HepG2 (cell line): ENCODE results near the gene JMJD6. TPM values are rescaled to one million over a fixed set of nuclear protein-coding genes. Genes with fewer than 3 reads are reported as not detected.
A peak's percentile ranks its signal among the peaks of the same experiment; 100 is the strongest.

Experiments
- ATAC-seq: fragments of 200-7000 bp; cut with Tn5 transposase; 3 replicates; pipeline ENCODE4 v1.9.1; 2020; ENCODE audit warnings: mild to moderate bottlenecking, moderate library complexity
- BruUV-seq: library from RNA; stranded (reverse); fragments of 400-500 nt; replicated peaks from 2 replicates; lab custom pipeline; 2021; lab: Mats Ljungman, UMichigan
- CTCF ChIA-PET: fragments of 300-600 bp; formaldehyde crosslinking; extraction: SDS; loops from one replicate; lab custom pipeline; 2021; ENCODE audit warnings: low total read pairs, inconsistent platforms, low intra/inter-chr PET ratio; lab: Yijun Ruan, JAX
- POLR2A ChIA-PET: fragments of 350-600 bp; sonication (Branson Sonifier 250); formaldehyde crosslinking; loops from one replicate; lab custom pipeline; 2020; ENCODE audit warnings: antibody characterized with exemption, inconsistent platforms; lab: Yijun Ruan, JAX
- DNase-seq: peaks from one replicate; pipeline ENCODE4 v3.0.0-alpha.2; 2015; ENCODE audit warnings: low spot score
- FAIRE-seq: peaks from 3 replicates; lab custom pipeline; 2011; peaks lifted over from hg19 to GRCh38; lab: Jason Lieb, UNC
- H2AFZ ChIP-seq: one replicate; pipeline ENCODE4 v1.6.1; 2011; ENCODE audit warnings: low read length, inconsistent platforms
- H3K27ac ChIP-seq: fragments of 300-600 bp; 3 replicates; pipeline ENCODE4 v1.8.0; 2011; ENCODE audit warnings: mixed run types, mild to moderate bottlenecking, mixed read lengths, low read length, inconsistent platforms; ENCODE audit not compliant: insufficient read depth; ENCODE audit errors: extremely low read length
- H3K27me3 ChIP-seq, 2 experiments: fragments of 200-600 bp in 1 of 2; 2 replicates in 1 of 2; 3 replicates in 1 of 2; pipeline versions ENCODE4 v1.6.0 to v1.8.0; 2011; ENCODE audit warnings: low read length in 2 of 2, mild to moderate bottlenecking in 2 of 2, moderate library complexity in 2 of 2, inconsistent platforms in 1 of 2; ENCODE audit not compliant: insufficient read depth in 2 of 2, control insufficient read depth in 1 of 2
- H3K36me3 ChIP-seq, 2 experiments: fragments of 200-600 bp in 1 of 2; replicated peaks in 1 of 2; 2 replicates in 1 of 2; 3 replicates in 1 of 2; pipeline versions ENCODE4 v1.5.1 to v1.8.0; 2011; ENCODE audit warnings: low read length in 2 of 2, inconsistent platforms in 1 of 2; ENCODE audit not compliant: insufficient read depth in 2 of 2, control insufficient read depth in 1 of 2
- H3K4me1 ChIP-seq: 2 replicates; pipeline ENCODE4 v1.5.1; 2012; ENCODE audit warnings: low read length, inconsistent platforms; ENCODE audit not compliant: insufficient read depth
- H3K4me2 ChIP-seq: 2 replicates; pipeline ENCODE4 v1.6.0; 2011; ENCODE audit warnings: low read depth, low read length, inconsistent platforms
- H3K4me3 ChIP-seq, 3 experiments: fragments of 200-600 bp in 1 of 3; sonication (generic), shearing (Covaris generic) in 1 of 3; replicated peaks in 1 of 3; 2 replicates each; pipeline ENCODE4 v1.5.1; 2011 to 2016; ENCODE audit warnings: low read length in 3 of 3, inconsistent platforms in 2 of 3, low read depth in 2 of 3, mild to moderate bottlenecking in 2 of 3, control low read depth in 1 of 3, mixed read lengths in 1 of 3; ENCODE audit not compliant: insufficient read depth in 1 of 3
- H3K79me2 ChIP-seq: one replicate; pipeline ENCODE4 v1.6.1; 2011; ENCODE audit warnings: low read length, inconsistent platforms; ENCODE audit not compliant: insufficient read depth
- H3K9ac ChIP-seq: 2 replicates; pipeline ENCODE4 v1.6.0; 2011; ENCODE audit warnings: mild to moderate bottlenecking, low read depth, low read length, inconsistent platforms; ENCODE audit not compliant: insufficient read depth
- H3K9me3 ChIP-seq: 2 replicates; pipeline ENCODE4 v1.5.1; 2012; ENCODE audit warnings: mild to moderate bottlenecking, low read length
- H4K20me1 ChIP-seq: 2 replicates; pipeline ENCODE4 v1.6.0; 2011; ENCODE audit warnings: inconsistent platforms, mild to moderate bottlenecking, low read length, moderate library complexity; ENCODE audit not compliant: insufficient read depth
- GZF1 ChIP-seq: sonication (generic); formaldehyde crosslinking; IDR thresholded peaks from 2 replicates; pipeline ENCODE4 v1.5.1; 2020; ENCODE audit warnings: mild to moderate bottlenecking, missing genetic modification reagents
- PPARG ChIP-seq: conservative IDR thresholded peaks from 2 replicates; pipeline ENCODE4 v1.6.1; 2016; ENCODE audit warnings: missing biosample characterization, missing genetic modification reagents
- SALL2 ChIP-seq: sonication (generic); formaldehyde crosslinking; IDR thresholded peaks from 2 replicates; pipeline ENCODE4 v1.8.1; 2023; ENCODE audit warnings: mild to moderate bottlenecking, missing genetic modification reagents, inconsistent platforms
- SCMH1 ChIP-seq: sonication (generic); formaldehyde crosslinking; IDR thresholded peaks from 2 replicates; pipeline ENCODE4 v1.9.0; 2021; ENCODE audit warnings: missing genetic modification reagents, mild to moderate bottlenecking, borderline replicate concordance
- SMARCE1 ChIP-seq: fragments of 450-650 bp; IDR thresholded peaks from 2 replicates; pipeline ENCODE4 v1.6.1; 2017; ENCODE audit warnings: borderline replicate concordance
- TCF7 ChIP-seq: sonication (generic); IDR thresholded peaks from 2 replicates; pipeline ENCODE4 v1.6.1; 2016; ENCODE audit warnings: antibody characterized with exemption, low read depth
- ZMYM2 ChIP-seq: sonication (generic); formaldehyde crosslinking; IDR thresholded peaks from 2 replicates; pipeline ENCODE4 v1.8.0; 2022; ENCODE audit warnings: mild to moderate bottlenecking, missing genetic modification reagents
- ZNF160 ChIP-seq: sonication (generic); formaldehyde crosslinking; IDR thresholded peaks from 2 replicates; pipeline ENCODE4 v1.8.0; 2022; ENCODE audit warnings: mild to moderate bottlenecking, inconsistent platforms, missing genetic modification reagents
- ZNF33B ChIP-seq: sonication (generic); formaldehyde crosslinking; IDR thresholded peaks from 2 replicates; pipeline ENCODE4 v1.5.1; 2020; ENCODE audit warnings: mild to moderate bottlenecking, missing genetic modification reagents
- ZNF362 ChIP-seq: sonication (generic); formaldehyde crosslinking; IDR thresholded peaks from 2 replicates; pipeline ENCODE4 v1.4.0; 2020; ENCODE audit warnings: missing genetic modification reagents, mild to moderate bottlenecking, borderline replicate concordance
- ZNF605 ChIP-seq: sonication (generic); formaldehyde crosslinking; IDR thresholded peaks from 2 replicates; pipeline ENCODE4 v1.8.0; 2022; ENCODE audit warnings: mild to moderate bottlenecking, missing genetic modification reagents
- WGBS: methylation state at CpG from one replicate; pipeline ENCODE4 v1.1.6; 2017; ENCODE audit warnings: low lambda C conversion rate; 5-methylcytosine and 5-hydroxymethylcytosine counted together
- in situ Hi-C: cut with HindIII; loops from 2 replicates; pipeline ENCODE4 v1.10.0; 2017; ENCODE audit warnings: low pct_unique_long_range_greater_than_20kb; ENCODE audit not compliant: extremely low pct_ligation_motif_present
- intact Hi-C: fragments of 100-400 bp; cut with micrococcal nuclease; formaldehyde crosslinking; loops from one replicate; pipeline ENCODE4 v1.10.0; 2022; ENCODE audit not compliant: unreplicated experiment
- polyA plus RNA-seq, 8 experiments: library from polyadenylated mRNA; depleted of rRNA in 3 of 8; stranded (reverse) in 7 of 8; unstranded in 1 of 8; fragments of >200 nt; fragmentation: Illumina TruSeq in 4 of 8; extraction: Trizol in 4 of 8; gene quantifications; 2 replicates each; pipeline versions ENCODE4 v1.2.1 to v1.2.3, GENCODE V29; 2011 to 2016; ENCODE audit warnings: low read depth in 4 of 8, missing spikeins in 1 of 8, mixed read lengths in 1 of 8; ENCODE audit not compliant: insufficient read depth in 1 of 8
- total RNA-seq, 5 experiments: library from RNA; depleted of rRNA; stranded (reverse); fragments of >200 nt; fragmentation: Illumina TruSeq; extraction: Trizol; gene quantifications; 2 replicates each; pipeline ENCODE4 v1.2.3, GENCODE V29; 2016; ENCODE audit warnings: low read depth in 1 of 5
- TF ChIP-seq, protein P1 (sequence below): sonication (generic); formaldehyde crosslinking; IDR thresholded peaks from 2 replicates; pipeline ENCODE4 v1.5.1; 2020; ENCODE audit warnings: missing genetic modification reagents, mild to moderate bottlenecking, borderline replicate concordance
- TF ChIP-seq, protein P2 (sequence below): sonication (generic); formaldehyde crosslinking; IDR thresholded peaks from 2 replicates; pipeline ENCODE4 v1.8.0; 2022; ENCODE audit warnings: low read depth, missing genetic modification reagents
- TF ChIP-seq, protein P3 (sequence below): sonication (generic); formaldehyde crosslinking; IDR thresholded peaks from 2 replicates; pipeline ENCODE4 v1.9.0; 2021; ENCODE audit warnings: missing genetic modification reagents, borderline replicate concordance

The JMJD6 gene
- total and polyA plus RNA-seq, 2 of the 13 experiments (the other 11 are each of a cell fraction or from before 2014, with no cell fraction given) = 33.6 to 41.0 TPM

- TF ChIP-seq SCMH1 (CRISPR knock-in tag) (no peak), ZMYM2 (CRISPR knock-in tag) (0 out of 2 replicates have a peak, but pooled peaks have one; percentile 10)
- TF ChIP-seq, protein P1, sequence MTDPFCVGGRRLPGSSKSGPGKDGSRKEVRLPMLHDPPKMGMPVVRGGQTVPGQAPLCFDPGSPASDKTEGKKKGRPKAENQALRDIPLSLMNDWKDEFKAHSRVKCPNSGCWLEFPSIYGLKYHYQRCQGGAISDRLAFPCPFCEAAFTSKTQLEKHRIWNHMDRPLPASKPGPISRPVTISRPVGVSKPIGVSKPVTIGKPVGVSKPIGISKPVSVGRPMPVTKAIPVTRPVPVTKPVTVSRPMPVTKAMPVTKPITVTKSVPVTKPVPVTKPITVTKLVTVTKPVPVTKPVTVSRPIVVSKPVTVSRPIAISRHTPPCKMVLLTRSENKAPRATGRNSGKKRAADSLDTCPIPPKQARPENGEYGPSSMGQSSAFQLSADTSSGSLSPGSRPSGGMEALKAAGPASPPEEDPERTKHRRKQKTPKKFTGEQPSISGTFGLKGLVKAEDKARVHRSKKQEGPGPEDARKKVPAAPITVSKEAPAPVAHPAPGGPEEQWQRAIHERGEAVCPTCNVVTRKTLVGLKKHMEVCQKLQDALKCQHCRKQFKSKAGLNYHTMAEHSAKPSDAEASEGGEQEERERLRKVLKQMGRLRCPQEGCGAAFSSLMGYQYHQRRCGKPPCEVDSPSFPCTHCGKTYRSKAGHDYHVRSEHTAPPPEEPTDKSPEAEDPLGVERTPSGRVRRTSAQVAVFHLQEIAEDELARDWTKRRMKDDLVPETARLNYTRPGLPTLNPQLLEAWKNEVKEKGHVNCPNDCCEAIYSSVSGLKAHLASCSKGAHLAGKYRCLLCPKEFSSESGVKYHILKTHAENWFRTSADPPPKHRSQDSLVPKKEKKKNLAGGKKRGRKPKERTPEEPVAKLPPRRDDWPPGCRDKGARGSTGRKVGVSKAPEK (CRISPR knock-in tag) = no peak
- TF ChIP-seq, protein P2, sequence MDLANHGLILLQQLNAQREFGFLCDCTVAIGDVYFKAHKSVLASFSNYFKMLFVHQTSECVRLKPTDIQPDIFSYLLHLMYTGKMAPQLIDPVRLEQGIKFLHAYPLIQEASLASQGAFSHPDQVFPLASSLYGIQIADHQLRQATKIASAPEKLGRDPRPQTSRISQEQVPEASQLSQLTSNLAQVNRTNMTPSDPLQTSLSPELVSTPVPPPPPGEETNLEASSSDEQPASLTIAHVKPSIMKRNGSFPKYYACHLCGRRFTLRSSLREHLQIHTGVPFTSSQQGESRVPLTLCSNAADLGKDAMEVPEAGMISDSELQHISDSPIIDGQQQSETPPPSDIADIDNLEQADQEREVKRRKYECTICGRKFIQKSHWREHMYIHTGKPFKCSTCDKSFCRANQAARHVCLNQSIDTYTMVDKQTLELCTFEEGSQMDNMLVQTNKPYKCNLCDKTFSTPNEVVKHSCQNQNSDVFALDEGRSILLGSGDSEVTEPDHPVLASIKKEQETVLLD (CRISPR knock-in tag) = no peak
These were observed 47.2 kb downstream of the JMJD6 start (continued) for GRCh38 chr17:76679239-76679638.

- ATAC-seq (no peak), FAIRE-seq (no peak), DNase-seq (no peak)
- ChIA-PET CTCF (no interaction called here), POLR2A (no interaction called here)
- H3K36me3 ChIP-seq = peaks cover 5 to 17% of the 10 kb centered on the region in 2 experiments; a peak in 3 of 5 replicates
- no peaks in the 10 kb centered on the region for H3K79me2 ChIP-seq
- H3K4me1 ChIP-seq = peaks cover 38% of the 10 kb centered on the region
- 87% methylated on average over 12 of the region's 12 CpGs for WGBS
- H3K4me3 ChIP-seq = no peak overlapping the region
- H3K4me2 ChIP-seq = no peak overlapping the region
- no peak overlapping the region for H3K27ac ChIP-seq
- no peaks in the 10 kb centered on the region for H3K9me3 ChIP-seq
- no peaks in the 10 kb centered on the region for H3K27me3 ChIP-seq
- in situ Hi-C loops = no loop called here
- no peaks in the 10 kb centered on the region for H4K20me1 ChIP-seq
- H3K9ac ChIP-seq = no peak overlapping the region
- intact Hi-C loops = no loop called here
- H2AFZ ChIP-seq = no peak overlapping the region
- BruUV-seq = no TSS peak
- TF ChIP-seq ZNF33B (CRISPR knock-in tag) (no peak), SALL2 (CRISPR knock-in tag) (no peak), ZNF605 (CRISPR knock-in tag) (no peak), SMARCE1 (no peak), ZNF362 (no peak), ZNF160 (CRISPR knock-in tag) (no peak), TCF7 (no peak), GZF1 (no peak), PPARG (CRISPR knock-in tag) (no peak)
- TF ChIP-seq, protein P3, sequence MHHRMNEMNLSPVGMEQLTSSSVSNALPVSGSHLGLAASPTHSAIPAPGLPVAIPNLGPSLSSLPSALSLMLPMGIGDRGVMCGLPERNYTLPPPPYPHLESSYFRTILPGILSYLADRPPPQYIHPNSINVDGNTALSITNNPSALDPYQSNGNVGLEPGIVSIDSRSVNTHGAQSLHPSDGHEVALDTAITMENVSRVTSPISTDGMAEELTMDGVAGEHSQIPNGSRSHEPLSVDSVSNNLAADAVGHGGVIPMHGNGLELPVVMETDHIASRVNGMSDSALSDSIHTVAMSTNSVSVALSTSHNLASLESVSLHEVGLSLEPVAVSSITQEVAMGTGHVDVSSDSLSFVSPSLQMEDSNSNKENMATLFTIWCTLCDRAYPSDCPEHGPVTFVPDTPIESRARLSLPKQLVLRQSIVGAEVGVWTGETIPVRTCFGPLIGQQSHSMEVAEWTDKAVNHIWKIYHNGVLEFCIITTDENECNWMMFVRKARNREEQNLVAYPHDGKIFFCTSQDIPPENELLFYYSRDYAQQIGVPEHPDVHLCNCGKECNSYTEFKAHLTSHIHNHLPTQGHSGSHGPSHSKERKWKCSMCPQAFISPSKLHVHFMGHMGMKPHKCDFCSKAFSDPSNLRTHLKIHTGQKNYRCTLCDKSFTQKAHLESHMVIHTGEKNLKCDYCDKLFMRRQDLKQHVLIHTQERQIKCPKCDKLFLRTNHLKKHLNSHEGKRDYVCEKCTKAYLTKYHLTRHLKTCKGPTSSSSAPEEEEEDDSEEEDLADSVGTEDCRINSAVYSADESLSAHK (CRISPR knock-in tag) = no peak
These were observed 48.1 kb downstream of the JMJD6 start for GRCh38 chr17:76678330-76678729.
